Heart left ventricle (tissue), 13 donors: ENCODE results near the gene TNP1.

Experiments
- POLR2A ChIP-seq, 2 donors: fragments of 450-650 bp; IDR thresholded peaks; one replicate each; pipeline ENCODE4 v1.6.1; 2017; ENCODE audit warnings: antibody characterized with exemption in 2 of 2, mild to moderate bottlenecking in 2 of 2, moderate library complexity in 2 of 2
- TF ChIP-seq, protein P1 (sequence below), 12 donors: fragments of 200-600 bp; sonication (generic) in 4 of 12; IDR thresholded peaks; one replicate each; pipeline versions ENCODE4 v1.5.0 to v1.8.0; 2018 to 2022; ENCODE audit warnings: antibody characterized with exemption in 12 of 12, mild to moderate bottlenecking in 5 of 12
- donor health status: ischemic (EF 13 %, LVEDD 7.1; RV severe dilation, severe dysfunction).
- donor health status: DM: no; HTN: yes; CAD: no.
- donor health status: DM: no; HTN: no; CAD: no.
- donor health status: ischemic (EF 25% LVEDD 6.9; RV normal size, moderate dysfunction).
- donor health status: ischemic (EF 25% LVEDD 5.7; RV mildly dilated, moderate dysfunction).
- donor health status: ischemic (EF 35%, LVEDD 5.7; RV mildly dilated, moderate dysfunction).
- donor health status: nonischemic (EF 11% LVEDD 7.7; RV severe dilation, severe dysfunction).
- donor health status: DM: yes; HTN: yes; CAD: no.
- donor health status: PGD.
- donor health status: ischemic (EF 29% LVEDD 5.4; RV normal size, mild dysfunction).
- donor health status: nonischemic (EF 23%, LVEDD 6.1; RV moderate dilation, normal function).

GRCh38 chr2:216849987-216850386, 9.9 kb downstream of the TNP1 start:
- TF ChIP-seq POLR2A (IDR thresholded peaks at IDR 0.05), result no peak
- TF ChIP-seq, protein P1, sequence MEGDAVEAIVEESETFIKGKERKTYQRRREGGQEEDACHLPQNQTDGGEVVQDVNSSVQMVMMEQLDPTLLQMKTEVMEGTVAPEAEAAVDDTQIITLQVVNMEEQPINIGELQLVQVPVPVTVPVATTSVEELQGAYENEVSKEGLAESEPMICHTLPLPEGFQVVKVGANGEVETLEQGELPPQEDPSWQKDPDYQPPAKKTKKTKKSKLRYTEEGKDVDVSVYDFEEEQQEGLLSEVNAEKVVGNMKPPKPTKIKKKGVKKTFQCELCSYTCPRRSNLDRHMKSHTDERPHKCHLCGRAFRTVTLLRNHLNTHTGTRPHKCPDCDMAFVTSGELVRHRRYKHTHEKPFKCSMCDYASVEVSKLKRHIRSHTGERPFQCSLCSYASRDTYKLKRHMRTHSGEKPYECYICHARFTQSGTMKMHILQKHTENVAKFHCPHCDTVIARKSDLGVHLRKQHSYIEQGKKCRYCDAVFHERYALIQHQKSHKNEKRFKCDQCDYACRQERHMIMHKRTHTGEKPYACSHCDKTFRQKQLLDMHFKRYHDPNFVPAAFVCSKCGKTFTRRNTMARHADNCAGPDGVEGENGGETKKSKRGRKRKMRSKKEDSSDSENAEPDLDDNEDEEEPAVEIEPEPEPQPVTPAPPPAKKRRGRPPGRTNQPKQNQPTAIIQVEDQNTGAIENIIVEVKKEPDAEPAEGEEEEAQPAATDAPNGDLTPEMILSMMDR (IDR thresholded peaks at IDR 0.05), result no peak
